ENCODE results near the gene CD300LG.
"Not testable (repeated sequence)": the region's sequence is repeated elsewhere in the genome, so short reads cannot be mapped to it uniquely, and the experiment has no call there.

The CD300LG gene, protein sequence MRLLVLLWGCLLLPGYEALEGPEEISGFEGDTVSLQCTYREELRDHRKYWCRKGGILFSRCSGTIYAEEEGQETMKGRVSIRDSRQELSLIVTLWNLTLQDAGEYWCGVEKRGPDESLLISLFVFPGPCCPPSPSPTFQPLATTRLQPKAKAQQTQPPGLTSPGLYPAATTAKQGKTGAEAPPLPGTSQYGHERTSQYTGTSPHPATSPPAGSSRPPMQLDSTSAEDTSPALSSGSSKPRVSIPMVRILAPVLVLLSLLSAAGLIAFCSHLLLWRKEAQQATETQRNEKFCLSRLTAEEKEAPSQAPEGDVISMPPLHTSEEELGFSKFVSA

DNA sequence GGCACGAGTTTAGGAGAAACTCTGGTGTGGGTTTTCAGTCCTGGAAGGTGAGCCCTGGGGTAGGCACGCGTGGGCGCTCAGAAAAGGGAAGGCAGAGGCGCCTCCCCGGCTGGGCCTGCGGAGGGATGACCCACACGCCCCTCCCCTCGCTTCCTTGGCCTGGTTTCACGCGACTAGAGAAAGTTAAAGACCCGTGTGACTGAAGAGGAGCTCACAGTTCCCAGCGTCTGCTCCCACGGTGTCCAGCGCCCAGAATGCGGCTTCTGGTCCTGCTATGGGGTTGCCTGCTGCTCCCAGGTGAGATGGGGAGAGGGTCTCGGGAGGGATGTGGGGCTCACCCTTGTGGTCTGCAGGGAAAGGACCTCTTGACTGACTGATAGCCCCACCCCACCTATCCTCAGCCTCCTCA is at the start of gene CD300LG:
TSS of gene CD300LG (plus strand) at position 214 of the 409 bp plus-strand sequence. CDS start at position 255, 41 bp downstream.
- no peaks in the 10 kb centered on the region for H3K9me3 Mint-ChIP-seq
- H3K4me3 Mint-ChIP-seq = no peak within 1 kb of the TSS
- no peak for DNase-seq
- H3K36me3 Mint-ChIP-seq = no peaks in the 10 kb centered on the region
- H3K4me1 Mint-ChIP-seq = no peaks in the 10 kb centered on the region
- peaks cover 36% of the 10 kb centered on the region for H3K27me3 Mint-ChIP-seq
- no peak within 1 kb of the TSS for H3K27ac Mint-ChIP-seq
- CTCF ChIA-PET = interaction anchor here (0.7 to 1.8 kb wide), 13 partner anchors 9 to 153 kb away, joined by 3 to 9 read pairs (median 4); no protein-coding TSS in a partner anchor

DNA sequence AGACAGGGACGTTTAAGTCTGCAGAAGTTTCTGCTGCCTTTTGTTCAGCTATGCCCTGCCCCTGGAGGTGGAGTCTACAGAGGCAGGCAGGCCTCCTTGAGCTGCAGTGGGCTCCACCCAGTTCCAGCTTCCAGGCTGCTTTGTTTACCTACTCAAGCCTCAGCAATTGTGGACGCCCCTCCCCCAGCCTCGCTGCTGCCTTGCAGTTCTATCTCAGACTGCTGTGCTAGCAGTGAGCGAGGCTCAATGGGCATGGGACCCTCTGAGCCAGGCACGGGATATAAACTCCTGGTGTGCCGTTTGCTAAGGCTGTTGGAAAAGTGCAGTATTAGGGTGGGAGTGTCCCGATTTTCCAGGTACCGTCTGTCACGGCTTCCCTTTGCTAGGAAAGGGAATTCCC is 49.0 kb upstream of the CD300LG start:
- H3K4me3 Mint-ChIP-seq, H3K36me3 Mint-ChIP-seq, DNase-seq, H3K4me1 Mint-ChIP-seq, H3K27ac Mint-ChIP-seq, CTCF ChIA-PET, H3K9me3 Mint-ChIP-seq: not testable (repeated sequence)
- H3K27me3 Mint-ChIP-seq = peaks cover 36% of the 10 kb centered on the region

DNA sequence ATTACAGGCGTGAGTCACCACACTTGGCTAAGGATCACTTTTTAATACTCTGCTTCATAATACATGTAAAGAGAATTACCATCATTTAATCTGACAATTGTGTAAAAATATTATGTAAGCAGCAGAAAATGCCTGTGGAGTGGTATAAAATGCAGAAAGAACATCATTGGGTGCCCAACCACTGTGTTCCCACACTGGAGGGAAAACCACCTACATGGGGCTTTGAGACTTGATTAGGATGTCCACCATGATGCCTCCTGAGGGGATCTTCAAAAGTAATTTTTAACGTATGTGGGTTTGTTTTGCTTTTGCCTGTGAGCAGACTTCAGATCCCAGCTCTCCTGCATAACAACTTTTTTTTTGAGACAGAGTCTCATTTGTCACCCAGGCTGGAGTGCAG is 47.9 kb upstream of the CD300LG start:
- no peaks in the 10 kb centered on the region for H3K9me3 Mint-ChIP-seq
- H3K27me3 Mint-ChIP-seq = peaks cover 44% of the 10 kb centered on the region
- no peak overlapping the region for H3K4me3 Mint-ChIP-seq
- CTCF ChIA-PET = no interaction called here
- no peak for DNase-seq
- no peak overlapping the region for H3K27ac Mint-ChIP-seq
- no peaks in the 10 kb centered on the region for H3K36me3 Mint-ChIP-seq
- no peaks in the 10 kb centered on the region for H3K4me1 Mint-ChIP-seq

DNA sequence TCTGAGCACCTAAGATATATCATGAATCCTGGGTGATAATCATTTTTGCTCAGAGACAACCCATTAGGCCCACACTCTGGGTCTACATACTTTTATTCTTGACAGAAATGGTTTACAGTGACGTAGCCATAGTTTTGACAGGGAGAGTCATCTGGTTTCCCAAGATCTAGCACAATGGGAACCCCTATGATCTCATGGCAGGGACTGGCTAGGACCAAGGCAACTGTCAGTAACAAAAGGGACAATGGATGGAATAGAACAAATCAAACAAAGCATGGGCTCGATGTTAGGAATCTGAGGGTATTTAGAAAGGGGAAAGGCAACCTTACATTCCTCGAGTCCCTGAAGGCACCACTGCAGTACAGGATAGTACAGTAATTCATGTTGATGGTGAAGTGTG is 46.2 kb upstream of the CD300LG start:
- DNase-seq = no peak
- H3K27ac Mint-ChIP-seq = no peak overlapping the region
- H3K36me3 Mint-ChIP-seq = no peaks in the 10 kb centered on the region
- no peaks in the 10 kb centered on the region for H3K4me1 Mint-ChIP-seq
- H3K27me3 Mint-ChIP-seq = peaks cover 45% of the 10 kb centered on the region
- CTCF ChIA-PET = no interaction called here
- H3K9me3 Mint-ChIP-seq = no peaks in the 10 kb centered on the region
- H3K4me3 Mint-ChIP-seq = no peak overlapping the region

DNA sequence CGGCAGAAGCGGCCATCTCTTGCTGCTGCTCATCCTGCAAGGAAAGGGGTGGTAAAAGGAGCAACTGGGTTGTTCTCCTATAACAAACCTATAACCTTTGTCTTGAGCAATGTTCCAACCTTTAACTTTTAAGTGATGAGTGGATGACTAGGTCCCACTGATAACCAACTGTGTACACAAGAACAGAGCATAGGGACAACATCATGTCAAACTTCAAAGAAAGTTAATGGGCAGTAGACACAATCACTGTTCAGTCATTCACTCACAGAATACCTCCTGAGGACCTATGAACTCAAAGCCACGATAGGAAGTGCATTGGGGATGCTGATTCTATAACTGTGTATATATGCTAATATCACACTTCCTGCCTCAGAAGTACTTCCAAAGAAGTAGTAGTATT is 45.1 kb upstream of the CD300LG start:
- Mint-ChIP-seq H3K27me3 (peaks cover 44% of the 10 kb centered on the region), H3K27ac (no peak overlapping the region), H3K36me3 (no peaks in the 10 kb centered on the region), H3K4me3 (no peak overlapping the region), H3K9me3 (no peaks in the 10 kb centered on the region), H3K4me1 (no peaks in the 10 kb centered on the region)
- CTCF ChIA-PET = no interaction called here
- DNase-seq = no peak

DNA sequence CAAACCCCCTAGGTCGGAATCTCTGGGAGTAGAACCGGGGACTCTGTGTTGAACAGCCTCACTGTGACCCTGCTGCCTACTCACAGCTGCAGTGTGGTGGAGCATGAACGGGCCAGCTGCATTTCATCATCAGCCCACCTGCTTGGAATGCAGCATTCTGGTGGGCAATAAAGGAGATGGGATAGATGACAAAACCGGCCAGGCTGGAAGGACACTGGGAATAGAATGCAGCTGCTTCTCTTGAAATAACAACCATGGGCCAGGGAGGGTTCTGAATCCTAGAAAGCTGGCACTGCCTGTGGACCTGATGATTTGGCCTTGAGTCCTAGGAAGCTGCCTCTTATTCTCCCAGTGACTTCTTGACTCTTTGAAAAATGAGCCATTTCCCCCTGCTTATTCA is 43.2 kb upstream of the CD300LG start:
- peaks cover 30% of the 10 kb centered on the region for H3K27me3 Mint-ChIP-seq
- DNase-seq = no peak
- H3K4me1 Mint-ChIP-seq = no peaks in the 10 kb centered on the region
- H3K27ac Mint-ChIP-seq = no peak overlapping the region
- H3K9me3 Mint-ChIP-seq = no peaks in the 10 kb centered on the region
- no peak overlapping the region for H3K4me3 Mint-ChIP-seq
- H3K36me3 Mint-ChIP-seq = no peaks in the 10 kb centered on the region
- CTCF ChIA-PET = interaction anchor here (0.9 kb wide), 1 partner anchor 43 kb away, joined by 3 read pairs; no protein-coding TSS in a partner anchor

DNA sequence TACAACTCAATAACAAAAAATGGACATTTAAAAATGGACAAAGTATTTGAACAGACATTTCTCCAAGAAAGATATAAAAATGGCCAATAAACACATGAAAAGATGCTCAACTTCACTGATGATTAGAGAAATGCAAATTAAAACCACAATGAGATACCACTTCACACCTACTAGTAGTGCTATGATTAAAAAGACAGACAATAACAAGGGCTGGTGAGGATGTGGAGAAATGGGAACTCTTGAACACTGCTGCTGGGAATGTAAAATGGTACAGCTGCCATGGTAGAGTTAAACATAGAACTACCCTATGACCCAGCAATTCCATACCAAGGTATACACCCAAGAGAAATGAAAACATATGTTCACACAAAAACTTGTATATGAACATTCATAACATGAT is 41.9 kb upstream of the CD300LG start:
- Mint-ChIP-seq H3K36me3 (no peaks in the 10 kb centered on the region), H3K27me3 (peaks cover 30% of the 10 kb centered on the region), H3K4me3 (no peak overlapping the region), H3K4me1 (no peaks in the 10 kb centered on the region), H3K9me3 (no peaks in the 10 kb centered on the region), H3K27ac (no peak overlapping the region)
- DNase-seq = no peak
- CTCF ChIA-PET = no interaction called here

DNA sequence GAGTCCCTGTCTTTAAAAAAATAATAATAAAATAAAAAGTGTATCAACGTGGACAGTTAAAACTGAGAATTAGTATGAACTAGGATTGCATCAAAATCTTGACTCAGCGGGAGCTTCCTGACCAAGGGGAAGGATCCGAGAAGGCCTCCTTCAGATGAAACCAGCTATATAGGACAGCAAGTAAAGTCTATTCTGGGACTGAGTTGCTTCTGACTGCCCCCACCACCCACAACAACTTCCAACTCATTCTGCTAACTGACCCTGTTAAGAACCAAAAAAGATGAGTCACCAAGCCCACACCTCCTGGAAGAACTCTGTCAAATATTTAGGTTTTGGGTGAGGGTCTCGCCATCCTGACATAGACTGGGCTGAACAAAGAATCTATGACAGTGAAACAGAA is 38.9 kb upstream of the CD300LG start:
- Mint-ChIP-seq H3K36me3 (no peaks in the 10 kb centered on the region), H3K4me1 (no peaks in the 10 kb centered on the region), H3K27ac (no peak overlapping the region), H3K4me3 (no peak overlapping the region), H3K9me3 (no peaks in the 10 kb centered on the region), H3K27me3 (peaks cover 38% of the 10 kb centered on the region)
- CTCF ChIA-PET = interaction anchor here (0.7 to 1.1 kb wide), 2 partner anchors 38 kb away, joined by 3 read pairs; partner anchors contain the start of gene CD300LG
- no peak for DNase-seq

DNA sequence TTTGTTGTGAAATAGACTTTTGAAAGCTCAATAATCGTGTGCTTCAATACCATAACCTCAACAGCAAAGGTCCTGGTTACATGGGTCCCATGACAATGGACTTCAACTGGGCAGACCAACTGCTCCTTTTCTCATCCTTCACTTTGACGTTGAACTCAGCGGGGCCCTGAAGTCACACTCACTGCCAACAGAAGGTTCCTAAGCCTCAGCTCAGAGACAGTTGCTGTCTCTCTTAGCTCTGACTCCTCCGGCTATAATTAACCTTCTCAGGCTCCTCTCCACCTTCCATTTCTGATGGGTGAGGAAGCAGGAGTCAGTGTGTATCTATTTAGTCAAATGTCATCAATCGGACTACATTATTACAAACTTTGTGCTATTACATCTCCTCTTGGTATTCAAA is 37.9 kb upstream of the CD300LG start:
- Mint-ChIP-seq H3K36me3 (no peaks in the 10 kb centered on the region), H3K9me3 (no peaks in the 10 kb centered on the region), H3K4me1 (no peaks in the 10 kb centered on the region), H3K27ac (no peak overlapping the region), H3K27me3 (peaks cover 40% of the 10 kb centered on the region), H3K4me3 (no peak overlapping the region)
- DNase-seq = no peak
- CTCF ChIA-PET = interaction anchor here (1.1 kb wide), 1 partner anchor 37 kb away, joined by 3 read pairs; no protein-coding TSS in a partner anchor

DNA sequence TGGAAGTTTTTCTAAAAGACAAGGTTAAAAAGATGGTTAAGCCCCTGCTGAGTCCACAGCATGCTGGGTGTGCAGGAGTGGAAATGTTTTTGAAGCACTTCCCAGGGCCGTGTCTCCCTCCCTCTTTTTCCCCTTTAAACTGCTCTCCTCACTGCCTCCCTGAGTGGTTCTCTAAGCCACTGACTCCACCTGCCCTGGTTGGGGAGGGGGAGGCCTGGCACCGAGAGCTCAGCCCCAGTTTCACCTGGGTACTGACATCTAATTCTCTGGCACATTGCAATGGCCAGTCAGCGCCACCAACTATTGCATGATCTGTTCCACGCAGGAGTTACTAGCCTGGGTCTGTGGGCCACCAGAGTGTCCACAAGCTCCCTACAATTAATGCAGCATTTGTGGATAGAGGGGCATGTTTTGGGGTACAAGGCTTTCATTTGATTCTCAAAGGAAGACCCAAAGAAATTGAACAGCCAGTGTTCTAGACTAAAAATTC is 36.7 kb upstream of the CD300LG start:
- Mint-ChIP-seq H3K4me1 (no peaks in the 10 kb centered on the region), H3K36me3 (no peaks in the 10 kb centered on the region), H3K4me3 (no peak overlapping the region), H3K9me3 (no peaks in the 10 kb centered on the region), H3K27me3 (peaks cover 33% of the 10 kb centered on the region), H3K27ac (no peak overlapping the region)
- no peak for DNase-seq
- CTCF ChIA-PET = interaction anchor here (1.5 kb wide), 1 partner anchor 36 kb away, joined by 4 read pairs; no protein-coding TSS in a partner anchor

DNA sequence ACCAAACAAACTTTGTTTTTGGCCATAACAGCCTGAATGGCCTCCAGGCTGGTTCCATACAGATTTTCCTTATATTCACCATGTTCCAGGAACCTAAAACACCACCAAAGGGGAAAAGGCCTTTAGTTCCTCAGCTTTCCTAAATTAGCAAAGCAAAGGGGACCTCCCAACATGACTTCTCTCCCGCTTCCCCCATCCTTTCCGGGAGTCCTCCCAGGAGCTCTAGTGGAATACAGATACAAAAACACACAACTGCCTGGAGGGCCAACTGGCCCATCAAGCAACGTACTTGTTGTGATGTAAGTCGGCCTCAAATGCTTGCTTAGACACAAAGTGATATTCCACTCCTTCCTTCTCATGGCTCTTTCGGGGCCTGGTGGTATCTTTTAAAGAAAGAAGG is 36.2 kb upstream of the CD300LG start:
- Mint-ChIP-seq H3K4me1 (no peaks in the 10 kb centered on the region), H3K27ac (no peak overlapping the region), H3K9me3 (no peaks in the 10 kb centered on the region), H3K4me3 (no peak overlapping the region), H3K27me3 (peaks cover 33% of the 10 kb centered on the region), H3K36me3 (no peaks in the 10 kb centered on the region)
- no peak for DNase-seq
- CTCF ChIA-PET = interaction anchor here (1.5 kb wide), 1 partner anchor 35 kb away, joined by 4 read pairs; no protein-coding TSS in a partner anchor

DNA sequence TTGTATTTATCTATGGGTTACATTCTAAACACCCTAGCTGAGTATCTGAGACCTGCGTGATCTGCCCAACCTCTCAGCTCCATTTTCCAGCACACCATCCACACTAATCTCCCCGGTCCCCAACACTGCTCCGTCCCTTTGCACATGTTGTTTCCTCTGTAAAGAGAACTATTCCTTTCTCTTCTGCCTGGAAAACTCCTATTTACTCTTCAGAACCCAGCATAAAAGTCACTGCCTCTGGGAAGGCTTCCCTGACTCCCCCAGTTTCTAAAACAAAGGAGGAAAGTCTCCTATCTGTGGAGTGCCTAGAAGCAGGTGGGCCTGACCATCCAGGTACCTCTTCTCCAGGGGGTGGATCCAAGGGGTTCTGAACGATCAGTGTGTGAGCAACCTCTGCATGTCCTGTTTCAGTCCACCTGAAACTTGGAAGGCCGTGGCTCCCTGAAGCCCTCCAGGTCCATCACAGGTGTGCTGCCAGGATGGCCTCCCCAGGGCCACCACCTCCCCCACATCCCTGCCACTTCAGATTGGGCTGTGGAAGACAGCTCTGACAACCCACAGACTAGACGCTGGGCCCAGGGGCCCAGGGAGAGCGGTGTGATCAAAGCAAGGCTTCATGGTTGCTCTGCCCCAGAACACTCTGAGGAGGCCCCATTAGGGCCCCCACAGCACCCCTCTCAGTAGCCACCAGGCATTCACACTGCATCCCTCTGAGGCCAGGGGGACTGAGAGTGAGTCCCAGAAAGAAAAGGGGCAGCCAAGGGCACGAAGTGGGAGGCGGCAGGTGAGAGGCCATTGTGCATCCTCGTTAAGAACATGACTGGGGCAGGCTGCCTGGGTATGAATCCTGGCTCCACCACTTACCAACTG is 34.3 kb upstream of the CD300LG start:
- no peak overlapping the region for H3K4me3 Mint-ChIP-seq
- no peak for DNase-seq
- H3K36me3 Mint-ChIP-seq = no peaks in the 10 kb centered on the region
- CTCF ChIA-PET = no interaction called here
- peaks cover 29% of the 10 kb centered on the region for H3K27me3 Mint-ChIP-seq
- H3K4me1 Mint-ChIP-seq = no peaks in the 10 kb centered on the region
- no peak overlapping the region for H3K27ac Mint-ChIP-seq
- no peaks in the 10 kb centered on the region for H3K9me3 Mint-ChIP-seq

DNA sequence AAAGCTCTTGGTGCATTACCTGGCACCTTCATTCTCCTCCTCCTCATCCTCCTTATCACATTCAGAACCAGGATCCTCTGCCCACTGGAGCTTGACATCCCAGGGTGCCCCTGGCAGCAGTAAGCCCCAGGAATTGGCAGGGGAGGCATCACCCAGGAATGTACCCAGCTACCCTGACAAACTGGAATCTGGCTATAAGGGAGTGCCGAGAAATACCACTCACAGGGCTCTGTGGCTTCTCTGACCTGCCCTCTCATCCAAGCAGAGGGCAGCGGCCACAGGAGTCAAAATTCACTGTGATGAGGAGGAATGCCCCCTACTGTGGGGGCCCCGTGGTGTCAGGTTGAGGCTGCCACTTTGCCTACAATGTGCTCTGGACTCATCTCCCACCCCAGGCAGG is 33.6 kb upstream of the CD300LG start:
- no peak for DNase-seq
- Mint-ChIP-seq H3K27me3 (peaks cover 29% of the 10 kb centered on the region), H3K27ac (no peak overlapping the region), H3K4me1 (no peaks in the 10 kb centered on the region), H3K9me3 (no peaks in the 10 kb centered on the region), H3K36me3 (no peaks in the 10 kb centered on the region), H3K4me3 (no peak overlapping the region)
- CTCF ChIA-PET = no interaction called here

DNA sequence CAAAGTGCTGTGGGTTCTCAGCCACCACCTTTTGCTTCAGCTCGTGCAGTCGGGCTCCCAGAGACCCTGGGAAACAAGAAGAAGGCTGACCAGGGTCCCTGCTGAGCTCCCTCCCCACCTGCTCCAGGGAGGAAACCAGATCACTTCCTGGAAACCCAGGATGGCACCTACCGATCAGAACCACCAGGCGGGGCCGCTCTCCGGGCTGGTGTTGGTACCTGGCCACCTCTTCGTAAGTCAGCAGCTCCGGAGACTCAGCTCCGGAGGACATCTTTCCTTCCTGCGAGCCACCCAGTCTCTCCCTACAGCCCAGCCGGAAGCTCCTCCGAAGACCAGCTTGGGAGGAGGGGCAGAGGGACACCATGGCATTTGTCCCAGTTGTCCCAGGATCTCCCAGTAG is 33.0 kb upstream of the CD300LG start:
- Mint-ChIP-seq H3K36me3 (no peaks in the 10 kb centered on the region), H3K9me3 (no peaks in the 10 kb centered on the region), H3K4me3 (no peak overlapping the region), H3K4me1 (no peaks in the 10 kb centered on the region), H3K27ac (no peak overlapping the region), H3K27me3 (peaks cover 29% of the 10 kb centered on the region)
- CTCF ChIA-PET = no interaction called here
- DNase-seq = no peak

Measured in activated naive CD4-positive, alpha-beta T cell treated with anti-CD3 and anti-CD28 coated beads, Interleukin-2, amount 10 ng/mL, durations not matched to agents 7 days and 5 days (primary cell).